Stimulated activated CD4-positive, alpha-beta T cell treated with anti-CD3 and anti-CD28 coated beads, Interleukin-1b, Interleukin-23, amount 100 ng/mL, for 4 hours (primary cell): ENCODE results near the gene CLEC4G.
A peak's percentile ranks its signal among the peaks of the same experiment; 100 is the strongest.

Experiments
- DNase-seq, 2 donors: peaks; one replicate each; pipeline ENCODE4 v3.0.0-alpha.2; 2020; ENCODE audit warnings: low read depth in 2 of 2

Gene CLEC4G

GRCh38 chr19:7729831-7730285, 2.1 kb downstream of the CLEC4G start:
- no peak for DNase-seq

- no peak for DNase-seq
Measured at GRCh38 chr19:7729211-7729610, 2.7 kb downstream of the CLEC4G start.

- DNase-seq: no peak
Measured at GRCh38 chr19:7725791-7726190, 6.1 kb downstream of the CLEC4G start.

GRCh38 chr19:7722231-7722651, 9.7 kb downstream of the CLEC4G start:
- DNase-seq: no peak

GRCh38 chr19:7720351-7720750, 11.6 kb downstream of the CLEC4G start:
- no peak for DNase-seq

GRCh38 chr19:7718668-7719067, 13.2 kb downstream of the CLEC4G start:
- DNase-seq: no peak

GRCh38 chr19:7716762-7717161, 15.1 kb downstream of the CLEC4G start:
- no peak for DNase-seq

- no peak for DNase-seq
Measured at GRCh38 chr19:7715671-7716070, 16.2 kb downstream of the CLEC4G start.

- no peak for DNase-seq
Measured at GRCh38 chr19:7710616-7711015, 21.3 kb downstream of the CLEC4G start.

- DNase-seq: no peak
Measured at GRCh38 chr19:7709932-7710460, 21.9 kb downstream of the CLEC4G start.

- no peak for DNase-seq
Measured at GRCh38 chr19:7706955-7707456, 24.9 kb downstream of the CLEC4G start.

- DNase-seq: no peak
Measured at GRCh38 chr19:7706188-7706954, 25.5 kb downstream of the CLEC4G start.

GRCh38 chr19:7705387-7706187, 26.3 kb downstream of the CLEC4G start:
- peak; percentile 54 to 63 for DNase-seq

GRCh38 chr19:7704280-7705060, 27.4 kb downstream of the CLEC4G start:
- DNase-seq: no peak

GRCh38 chr19:7703332-7703731, 28.6 kb downstream of the CLEC4G start:
- DNase-seq: no peak

- no peak for DNase-seq
Measured at GRCh38 chr19:7701654-7702457, 30.1 kb downstream of the CLEC4G start, which contains the start of gene FCER2. Gene FCER2 (minus strand): TSS chr19:7702131. CDS start chr19:7699760, 2,371 bp downstream.

GRCh38 chr19:7701049-7701653, 30.8 kb downstream of the CLEC4G start:
- DNase-seq: no peak

- peak in 1 of 2 donors; percentile 28 for DNase-seq
Measured at GRCh38 chr19:7699417-7700401, 32.2 kb downstream of the CLEC4G start.

GRCh38 chr19:7699003-7699402, 32.9 kb downstream of the CLEC4G start:
- DNase-seq: no peak
